GM04503 (cell line): Measurements from ENCODE around the gene CDH13.

Experiments
- DNase-seq: peaks from one replicate; pipeline ENCODE4 v3.0.0-alpha.2; 2012; ENCODE audit warnings: low read depth

The CDH13 gene

GRCh38 chr16:82750068-82750467 lies 123.3 kb downstream of the CDH13 start:
- DNase-seq = no peak

- no peak for DNase-seq
These were observed 124.3 kb downstream of the CDH13 start for GRCh38 chr16:82751020-82751419.

- DNase-seq = no peak
These were observed 125.4 kb downstream of the CDH13 start for GRCh38 chr16:82752172-82752571.

- no peak for DNase-seq
These were observed 127.1 kb downstream of the CDH13 start for GRCh38 chr16:82753821-82754220.

- no peak for DNase-seq
These were observed 128.1 kb downstream of the CDH13 start for GRCh38 chr16:82754716-82755513.

- no peak for DNase-seq
These were observed 129.0 kb downstream of the CDH13 start for GRCh38 chr16:82755570-82756282.

GRCh38 chr16:82756283-82756599 lies 129.5 kb downstream of the CDH13 start:
- no peak for DNase-seq

- DNase-seq = no peak
These were observed 131.6 kb downstream of the CDH13 start for GRCh38 chr16:82758406-82758805.

- DNase-seq = no peak
These were observed 132.1 kb downstream of the CDH13 start for GRCh38 chr16:82758904-82759303.

GRCh38 chr16:82761236-82761635 lies 134.5 kb downstream of the CDH13 start:
- DNase-seq = peak; percentile 47

- DNase-seq = no peak
These were observed 135.1 kb downstream of the CDH13 start for GRCh38 chr16:82761858-82762257.

GRCh38 chr16:82763371-82763770 lies 136.6 kb downstream of the CDH13 start:
- no peak for DNase-seq

GRCh38 chr16:82767198-82767597 lies 140.4 kb downstream of the CDH13 start:
- no peak for DNase-seq

- no peak for DNase-seq
These were observed 141.0 kb downstream of the CDH13 start for GRCh38 chr16:82767808-82768207.

GRCh38 chr16:82769845-82770244 lies 143.1 kb downstream of the CDH13 start:
- DNase-seq = no peak

GRCh38 chr16:82772215-82772614 lies 145.4 kb downstream of the CDH13 start:
- DNase-seq = no peak

- no peak for DNase-seq
These were observed 146.2 kb downstream of the CDH13 start for GRCh38 chr16:82773018-82773417.

- DNase-seq = no peak
These were observed 149.8 kb downstream of the CDH13 start for GRCh38 chr16:82776470-82777146.

- no peak for DNase-seq
These were observed 156.0 kb downstream of the CDH13 start for GRCh38 chr16:82782715-82783251.

- no peak for DNase-seq
These were observed 157.3 kb downstream of the CDH13 start for GRCh38 chr16:82783933-82784572.

GRCh38 chr16:82784573-82784968 lies 157.8 kb downstream of the CDH13 start:
- no peak for DNase-seq

- no peak for DNase-seq
These were observed 161.5 kb downstream of the CDH13 start for GRCh38 chr16:82788225-82788624.
